Measurements from ENCODE around the gene NOVA2. TPM values are rescaled to one million over a fixed set of nuclear protein-coding genes. Genes with fewer than 3 reads are reported as not detected.

Gene NOVA2
- polyA plus RNA-seq, 1 of the 3 experiments (the other 2 are of a cell fraction) = 1.9 TPM

DNA sequence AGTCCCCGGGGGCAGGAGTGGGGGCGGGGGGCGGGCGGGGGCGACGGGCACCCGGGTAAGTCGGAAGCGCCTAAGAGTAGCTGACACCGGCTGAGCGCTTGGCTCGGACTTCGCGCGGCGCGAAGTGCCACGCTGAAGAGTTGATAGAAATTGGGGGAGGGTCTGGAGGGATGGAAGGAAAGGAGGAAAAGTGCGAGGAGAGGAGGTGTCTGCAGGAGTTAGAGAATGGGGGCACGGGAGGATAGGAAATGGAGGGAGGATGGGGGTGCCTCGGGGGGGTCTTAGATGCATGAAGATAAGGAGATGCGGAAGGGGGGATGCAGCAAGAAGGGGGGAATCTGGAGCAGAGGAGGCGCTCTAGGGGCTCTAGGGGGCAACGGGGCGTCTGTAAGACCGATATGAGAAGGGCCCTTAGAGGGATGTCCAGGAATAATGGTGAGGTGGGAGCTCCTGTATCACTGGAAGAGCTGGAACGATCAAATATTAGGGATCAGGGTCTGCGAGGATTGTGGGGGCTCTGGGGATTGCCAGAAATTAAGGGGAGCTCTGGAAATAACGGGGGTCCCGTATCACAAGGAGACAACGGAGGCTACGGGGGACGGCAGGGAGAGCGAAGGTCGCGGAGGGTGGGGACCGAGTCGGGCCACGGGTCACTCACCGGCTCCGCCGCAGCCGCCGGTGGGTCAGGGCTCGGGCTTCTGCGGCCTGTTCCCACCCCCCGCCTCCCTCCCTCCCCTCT, 71.6 kb downstream of the NOVA2 start, which contains the start of gene MYPOP:
MYPOP (minus strand) TSS at position 702 of the 739 bp plus-strand sequence. CDS start 840 bp downstream, outside the sequence.
- no peaks in the 10 kb centered on the region for H4K20me1 ChIP-seq (ENCODE audit: insufficient read depth)
- H3K4me3 ChIP-seq (ENCODE audit: low read depth in 2 of 2, low read length in 1 of 2) = peak within 1 kb of the TSS; percentile 60 to 82
- no peak; the same call in 1 of the 2 replicates for TF ChIP-seq TAF1 (IDR thresholded peaks at IDR 0.05; ENCODE audit: borderline replicate concordance, low read depth, low read length)
- TF ChIP-seq EZH2phosphoT487 (IDR thresholded peaks at IDR 0.05; ENCODE audit: borderline replicate concordance, low read depth) = no peak
- TF ChIP-seq NRF1 (IDR thresholded peaks at IDR 0.05; ENCODE audit: low read depth, low read length) = no peak
- TF ChIP-seq RXRA (IDR thresholded peaks at IDR 0.05; ENCODE audit: borderline replicate concordance, low read depth) = no peak
- TF ChIP-seq, protein P1, sequence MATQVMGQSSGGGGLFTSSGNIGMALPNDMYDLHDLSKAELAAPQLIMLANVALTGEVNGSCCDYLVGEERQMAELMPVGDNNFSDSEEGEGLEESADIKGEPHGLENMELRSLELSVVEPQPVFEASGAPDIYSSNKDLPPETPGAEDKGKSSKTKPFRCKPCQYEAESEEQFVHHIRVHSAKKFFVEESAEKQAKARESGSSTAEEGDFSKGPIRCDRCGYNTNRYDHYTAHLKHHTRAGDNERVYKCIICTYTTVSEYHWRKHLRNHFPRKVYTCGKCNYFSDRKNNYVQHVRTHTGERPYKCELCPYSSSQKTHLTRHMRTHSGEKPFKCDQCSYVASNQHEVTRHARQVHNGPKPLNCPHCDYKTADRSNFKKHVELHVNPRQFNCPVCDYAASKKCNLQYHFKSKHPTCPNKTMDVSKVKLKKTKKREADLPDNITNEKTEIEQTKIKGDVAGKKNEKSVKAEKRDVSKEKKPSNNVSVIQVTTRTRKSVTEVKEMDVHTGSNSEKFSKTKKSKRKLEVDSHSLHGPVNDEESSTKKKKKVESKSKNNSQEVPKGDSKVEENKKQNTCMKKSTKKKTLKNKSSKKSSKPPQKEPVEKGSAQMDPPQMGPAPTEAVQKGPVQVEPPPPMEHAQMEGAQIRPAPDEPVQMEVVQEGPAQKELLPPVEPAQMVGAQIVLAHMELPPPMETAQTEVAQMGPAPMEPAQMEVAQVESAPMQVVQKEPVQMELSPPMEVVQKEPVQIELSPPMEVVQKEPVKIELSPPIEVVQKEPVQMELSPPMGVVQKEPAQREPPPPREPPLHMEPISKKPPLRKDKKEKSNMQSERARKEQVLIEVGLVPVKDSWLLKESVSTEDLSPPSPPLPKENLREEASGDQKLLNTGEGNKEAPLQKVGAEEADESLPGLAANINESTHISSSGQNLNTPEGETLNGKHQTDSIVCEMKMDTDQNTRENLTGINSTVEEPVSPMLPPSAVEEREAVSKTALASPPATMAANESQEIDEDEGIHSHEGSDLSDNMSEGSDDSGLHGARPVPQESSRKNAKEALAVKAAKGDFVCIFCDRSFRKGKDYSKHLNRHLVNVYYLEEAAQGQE (IDR thresholded peaks at IDR 0.05; ENCODE audit: low read depth, low read length) = no peak
- TF ChIP-seq GATA2 (CRISPR knock-in tag; IDR thresholded peaks at IDR 0.05) = no peak
- no peak for TF ChIP-seq POLR2AphosphoS5 (IDR thresholded peaks at IDR 0.05; ENCODE audit: low read depth, low read length)
- TF ChIP-seq, protein P2, sequence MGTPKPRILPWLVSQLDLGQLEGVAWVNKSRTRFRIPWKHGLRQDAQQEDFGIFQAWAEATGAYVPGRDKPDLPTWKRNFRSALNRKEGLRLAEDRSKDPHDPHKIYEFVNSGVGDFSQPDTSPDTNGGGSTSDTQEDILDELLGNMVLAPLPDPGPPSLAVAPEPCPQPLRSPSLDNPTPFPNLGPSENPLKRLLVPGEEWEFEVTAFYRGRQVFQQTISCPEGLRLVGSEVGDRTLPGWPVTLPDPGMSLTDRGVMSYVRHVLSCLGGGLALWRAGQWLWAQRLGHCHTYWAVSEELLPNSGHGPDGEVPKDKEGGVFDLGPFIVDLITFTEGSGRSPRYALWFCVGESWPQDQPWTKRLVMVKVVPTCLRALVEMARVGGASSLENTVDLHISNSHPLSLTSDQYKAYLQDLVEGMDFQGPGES (IDR thresholded peaks at IDR 0.05; ENCODE audit: low read depth, low read length) = no peak
- no peak for TF ChIP-seq NFIC (IDR thresholded peaks at IDR 0.05; ENCODE audit: borderline replicate concordance)
- TF ChIP-seq MXI1 (IDR thresholded peaks at IDR 0.05; ENCODE audit: low read depth, low read length) = no peak
- TF ChIP-seq JUND (IDR thresholded peaks at IDR 0.05) = no peak
- no peak for TF ChIP-seq RAD21 (IDR thresholded peaks at IDR 0.05; ENCODE audit: low read length)
- no peak for TF ChIP-seq EP300 (IDR thresholded peaks at IDR 0.05; ENCODE audit: borderline replicate concordance in 1 of 2, low read depth in 1 of 2, low read length in 1 of 2)
- TF ChIP-seq, protein P3, sequence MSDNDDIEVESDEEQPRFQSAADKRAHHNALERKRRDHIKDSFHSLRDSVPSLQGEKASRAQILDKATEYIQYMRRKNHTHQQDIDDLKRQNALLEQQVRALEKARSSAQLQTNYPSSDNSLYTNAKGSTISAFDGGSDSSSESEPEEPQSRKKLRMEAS (IDR thresholded peaks at IDR 0.05; ENCODE audit: low read depth) = no peak
- TF ChIP-seq SMC3 (IDR thresholded peaks at IDR 0.05; ENCODE audit: low read depth, low read length) = no peak
- TF ChIP-seq GABPA (IDR thresholded peaks at IDR 0.05; ENCODE audit: low read depth) = no peak
- no peak for TF ChIP-seq CHD2 (IDR thresholded peaks at IDR 0.05; ENCODE audit: low read length, partially characterized antibody)
- TF ChIP-seq FOXM1 (IDR thresholded peaks at IDR 0.05; ENCODE audit: low read depth) = no peak
- peak within 1 kb of the TSS; percentile 84; the same call in 1 of the 2 replicates for H2AFZ ChIP-seq (ENCODE audit: low read depth)
- H3K27ac ChIP-seq (ENCODE audit: low read depth in 2 of 2, low read length in 1 of 2) = peak within 1 kb of the TSS; percentile 80 to 91
- H3F3A ChIP-seq (replicated peaks; ENCODE audit: insufficient read depth) = peaks cover 13% of the 10 kb centered on the region
- peak; percentile 59 for DNase-seq
- H3K27me3 ChIP-seq (ENCODE audit: insufficient read depth) = no peaks in the 10 kb centered on the region
- 2% methylated on average over 31 of the region's 47 CpGs for WGBS (ENCODE audit: low lambda C conversion rate)
- H3K36me3 ChIP-seq (replicated peaks in 1 of 2; ENCODE audit: control insufficient read depth in 1 of 2, insufficient read depth in 2 of 2, low read length in 1 of 2) = peaks cover 3 to 20% of the 10 kb centered on the region in 2 experiments
- peak within 1 kb of the TSS; percentile 76 for H3K9ac ChIP-seq
- peaks cover 5% of the 10 kb centered on the region; the same call in 1 of the 2 replicates for H3K79me2 ChIP-seq (ENCODE audit: insufficient read depth)
- H3K9me3 ChIP-seq = no peaks in the 10 kb centered on the region
- CTCF ChIA-PET = interaction anchor here (0.9 to 3.7 kb wide), 12 partner anchors 10 to 127 kb away, joined by 3 to 15 read pairs (median 4); partner anchors contain the start of genes FOXA3, IRF2BP1 and SYMPK
- peak within 1 kb of the TSS; percentile 88 for H3K4me2 ChIP-seq
- peaks cover 0 to 8% of the 10 kb centered on the region in 2 experiments; a peak in 1 of 4 replicates for H3K4me1 ChIP-seq (ENCODE audit: control insufficient read depth in 1 of 2, insufficient read depth in 2 of 2, low read depth in 1 of 2, low read length in 1 of 2)
- no peaks in the 10 kb centered on the region for H3K9me2 ChIP-seq
- POLR2A ChIA-PET = interaction anchor here (0.6 to 3.2 kb wide), 5 partner anchors 10 to 93 kb away, joined by 3 to 19 read pairs (median 5); partner anchors contain the start of genes CCDC61 and IRF2BP1
